Keratinocyte (primary cell): Measurements from ENCODE around the gene CDC42BPG. TPM values are rescaled to one million over a fixed set of nuclear protein-coding genes. Genes with fewer than 3 reads are reported as not detected.

ENCODE experiments used
- DNase-seq: peaks from one replicate; pipeline ENCODE4 v3.0.0-alpha.2; 2011; ENCODE audit warnings: low read depth, missing footprints, low spot score
- FAIRE-seq: peaks from 2 replicates; lab custom pipeline; 2011; peaks lifted over from hg19 to GRCh38; lab: Jason Lieb, UNC
- H2AFZ ChIP-seq: 2 replicates; pipeline ENCODE4 v1.6.0; 2012; ENCODE audit warnings: low read length, control low read depth, inconsistent platforms; ENCODE audit not compliant: control insufficient read depth
- H3K27ac ChIP-seq: 2 replicates; pipeline ENCODE4 v1.5.1; 2011; ENCODE audit warnings: low read length; ENCODE audit not compliant: control insufficient read depth, insufficient read depth
- H3K27me3 ChIP-seq: 3 replicates; pipeline ENCODE4 v1.6.0; 2011; ENCODE audit warnings: low read length; ENCODE audit not compliant: control insufficient read depth, insufficient read depth; ENCODE audit errors: extremely low read depth
- H3K36me3 ChIP-seq, 2 experiments: 2 replicates in 1 of 2; 3 replicates in 1 of 2; pipeline ENCODE4 v1.5.1; 2011; ENCODE audit warnings: low read length in 2 of 2, mild to moderate bottlenecking in 1 of 2; ENCODE audit not compliant: control insufficient read depth in 2 of 2, insufficient read depth in 2 of 2; ENCODE audit errors: extremely low read depth in 1 of 2
- H3K4me1 ChIP-seq: 3 replicates; pipeline ENCODE4 v1.5.1; 2011; ENCODE audit warnings: low read length; ENCODE audit not compliant: control insufficient read depth, insufficient read depth; ENCODE audit errors: extremely low read depth
- H3K4me2 ChIP-seq: 3 replicates; pipeline ENCODE4 v1.6.0; 2011; ENCODE audit warnings: low read depth, low read length; ENCODE audit not compliant: control insufficient read depth, insufficient read depth; ENCODE audit errors: extremely low read depth
- H3K4me3 ChIP-seq, 3 experiments: fragments of 200-600 bp in 1 of 3; sonication (generic) in 1 of 3; 2 replicates in 2 of 3; 3 replicates in 1 of 3; pipeline ENCODE4 v1.5.1; 2011 to 2016; ENCODE audit warnings: low read length in 3 of 3, mild to moderate bottlenecking in 3 of 3, control low read depth in 2 of 3, inconsistent platforms in 1 of 3, low read depth in 1 of 3, mixed read lengths in 1 of 3, mixed run types in 1 of 3, moderate library complexity in 1 of 3; ENCODE audit not compliant: control insufficient read depth in 2 of 3, insufficient read depth in 2 of 3; ENCODE audit errors: extremely low read depth in 1 of 3
- H3K79me2 ChIP-seq: 2 replicates; pipeline ENCODE4 v1.6.0; 2012; ENCODE audit warnings: low read length; ENCODE audit not compliant: control insufficient read depth, insufficient read depth
- H3K9ac ChIP-seq: 3 replicates; pipeline ENCODE4 v1.6.0; 2011; ENCODE audit warnings: low read length; ENCODE audit not compliant: control insufficient read depth, insufficient read depth; ENCODE audit errors: extremely low read depth
- H3K9me1 ChIP-seq: 3 replicates; pipeline ENCODE4 v1.6.0; 2011; ENCODE audit warnings: low read length; ENCODE audit not compliant: control insufficient read depth, insufficient read depth; ENCODE audit errors: extremely low read depth
- H3K9me3 ChIP-seq: 2 replicates; pipeline ENCODE4 v1.5.1; 2012; ENCODE audit warnings: low read depth, low read length; ENCODE audit not compliant: control insufficient read depth
- H4K20me1 ChIP-seq: 3 replicates; pipeline ENCODE4 v1.6.0; 2011; ENCODE audit warnings: low read length; ENCODE audit not compliant: control insufficient read depth, insufficient read depth; ENCODE audit errors: extremely low read depth
- EZH2 ChIP-seq: IDR thresholded peaks from one replicate; pipeline ENCODE4 v1.6.1; 2012; ENCODE audit warnings: inconsistent platforms, mild to moderate bottlenecking, low read length, moderate library complexity
- dilution Hi-C: fragments of 300-500 bp; cut with MboI; formaldehyde crosslinking; loops from one replicate; pipeline ENCODE4 v1.7.0; 2020; ENCODE audit warnings: low sequenced_read_pairs; ENCODE audit not compliant: extremely low pct_ligation_motif_present
- polyA plus RNA-seq, 5 experiments: library from polyadenylated mRNA; depleted of rRNA in 3 of 5; stranded (reverse) in 3 of 5; stranded (forward) in 1 of 5; unstranded in 1 of 5; fragments of >200 nt; gene quantifications; 1 replicate in 1 of 5; 2 replicates in 3 of 5; 3 replicates in 1 of 5; pipeline versions ENCODE4 v1.2.1 to v1.2.3, GENCODE V29; 2011 to 2012; ENCODE audit warnings: missing spikeins in 2 of 5, low read depth in 1 of 5, low replicate concordance in 1 of 5
- TF ChIP-seq, protein P1 (sequence below), 3 experiments: IDR thresholded peaks in 1 of 3; conservative IDR thresholded peaks in 1 of 3; optimal IDR thresholded peaks in 1 of 3; 2 replicates in 2 of 3; 3 replicates in 1 of 3; pipeline versions ENCODE3 to v1.5.1; 2011; ENCODE audit warnings: low read length in 3 of 3, mild to moderate bottlenecking in 3 of 3, moderate library complexity in 2 of 3, control low read depth in 1 of 3, inconsistent platforms in 1 of 3; ENCODE audit not compliant: insufficient read depth in 2 of 3; ENCODE audit errors: extremely low read depth in 1 of 3

CDC42BPG gene
- polyA plus RNA-seq, 1 donor (not counting 4 experiments of a cell fraction or from before 2014, with no cell fraction given): 2.5 TPM

DNA sequence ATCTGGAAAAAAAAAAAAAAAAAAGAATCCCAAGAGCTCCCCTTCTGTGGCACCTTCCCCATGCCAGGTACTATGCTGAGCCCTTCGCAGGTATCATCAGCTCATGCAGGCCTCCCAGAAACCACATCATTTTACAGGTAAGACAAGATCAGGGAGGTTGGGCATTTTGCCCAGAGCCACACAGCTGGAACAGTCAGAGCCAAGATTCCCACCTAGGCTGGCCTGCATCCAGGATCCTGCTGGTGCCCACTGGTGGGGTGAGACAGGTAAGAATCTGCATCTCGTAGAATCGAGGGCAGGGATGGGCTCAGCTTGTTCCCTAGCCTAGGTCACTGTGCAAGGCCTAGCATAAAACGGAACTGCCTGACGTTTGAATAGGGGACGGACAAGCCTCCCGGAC, 18.4 kb downstream of the CDC42BPG start:
- peaks cover 14 to 36% of the 10 kb centered on the region in 2 experiments for H3K36me3 ChIP-seq
- H3K4me2 ChIP-seq: no peak overlapping the region
- no peaks in the 10 kb centered on the region for H3K4me1 ChIP-seq
- no peaks in the 10 kb centered on the region for H3K9me3 ChIP-seq
- no peak overlapping the region for H3K27ac ChIP-seq
- no peak for DNase-seq
- no peak for FAIRE-seq
- H3K9me1 ChIP-seq: no peaks in the 10 kb centered on the region
- no peaks in the 10 kb centered on the region for H3K27me3 ChIP-seq
- H2AFZ ChIP-seq: no peak overlapping the region
- no peak for TF ChIP-seq EZH2
- TF ChIP-seq, protein P1, sequence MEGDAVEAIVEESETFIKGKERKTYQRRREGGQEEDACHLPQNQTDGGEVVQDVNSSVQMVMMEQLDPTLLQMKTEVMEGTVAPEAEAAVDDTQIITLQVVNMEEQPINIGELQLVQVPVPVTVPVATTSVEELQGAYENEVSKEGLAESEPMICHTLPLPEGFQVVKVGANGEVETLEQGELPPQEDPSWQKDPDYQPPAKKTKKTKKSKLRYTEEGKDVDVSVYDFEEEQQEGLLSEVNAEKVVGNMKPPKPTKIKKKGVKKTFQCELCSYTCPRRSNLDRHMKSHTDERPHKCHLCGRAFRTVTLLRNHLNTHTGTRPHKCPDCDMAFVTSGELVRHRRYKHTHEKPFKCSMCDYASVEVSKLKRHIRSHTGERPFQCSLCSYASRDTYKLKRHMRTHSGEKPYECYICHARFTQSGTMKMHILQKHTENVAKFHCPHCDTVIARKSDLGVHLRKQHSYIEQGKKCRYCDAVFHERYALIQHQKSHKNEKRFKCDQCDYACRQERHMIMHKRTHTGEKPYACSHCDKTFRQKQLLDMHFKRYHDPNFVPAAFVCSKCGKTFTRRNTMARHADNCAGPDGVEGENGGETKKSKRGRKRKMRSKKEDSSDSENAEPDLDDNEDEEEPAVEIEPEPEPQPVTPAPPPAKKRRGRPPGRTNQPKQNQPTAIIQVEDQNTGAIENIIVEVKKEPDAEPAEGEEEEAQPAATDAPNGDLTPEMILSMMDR (optimal IDR thresholded peaks at IDR 0.05 in 1 of 3, IDR thresholded peaks at IDR 0.05 in 1 of 3, conservative IDR thresholded peaks at IDR 0.05 in 1 of 3; ENCODE audit: extremely low read depth in 1 of 3, insufficient read depth in 2 of 3, low read length in 3 of 3): no peak
- no peaks in the 10 kb centered on the region for H4K20me1 ChIP-seq
- H3K79me2 ChIP-seq: no peaks in the 10 kb centered on the region
- dilution Hi-C loops: no loop called here
- no peak overlapping the region for H3K9ac ChIP-seq
- no peak overlapping the region for H3K4me3 ChIP-seq

DNA sequence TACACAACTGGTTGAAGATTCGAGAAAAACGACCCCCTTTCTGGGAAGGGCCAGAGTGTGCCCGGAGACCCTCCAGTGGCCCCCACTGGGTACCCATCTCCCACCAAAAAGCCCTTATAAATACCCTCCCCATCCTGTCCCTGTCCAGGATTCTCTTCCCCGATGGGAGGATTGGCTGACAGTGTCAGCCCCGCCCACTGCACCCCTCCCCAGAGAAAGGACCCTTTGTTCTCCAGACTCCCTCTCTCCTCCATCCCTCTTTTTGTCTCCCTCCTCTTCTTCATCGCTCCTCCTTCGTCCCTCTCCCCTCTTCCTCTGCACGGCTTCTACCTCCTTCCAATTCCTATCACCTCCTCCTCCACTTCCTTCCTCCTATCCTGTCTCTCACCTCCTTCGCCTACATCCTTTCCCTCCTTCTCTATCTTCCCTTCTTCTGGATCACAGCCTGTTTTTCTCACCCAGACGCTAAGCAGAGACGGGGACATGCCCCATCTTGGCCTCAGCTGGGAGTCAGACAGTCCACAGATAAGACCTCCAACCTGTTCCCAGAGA, 20.8 kb downstream of the CDC42BPG start:
- Histone ChIP-seq H3K9ac (no peak overlapping the region), H3K27me3 (no peaks in the 10 kb centered on the region), H3K4me2 (no peak overlapping the region), H4K20me1 (no peaks in the 10 kb centered on the region), H3K27ac (no peak overlapping the region), H2AFZ (no peak overlapping the region), H3K79me2 (no peaks in the 10 kb centered on the region), H3K9me3 (no peaks in the 10 kb centered on the region), H3K9me1 (no peaks in the 10 kb centered on the region), H3K36me3 (peaks cover 9 to 20% of the 10 kb centered on the region in 2 experiments), H3K4me1 (no peaks in the 10 kb centered on the region), H3K4me3 (no peak overlapping the region)
- no peak for FAIRE-seq
- DNase-seq: no peak
- dilution Hi-C loops: no loop called here
- TF ChIP-seq, protein P1 (optimal IDR thresholded peaks at IDR 0.05 in 1 of 3, IDR thresholded peaks at IDR 0.05 in 1 of 3, conservative IDR thresholded peaks at IDR 0.05 in 1 of 3; ENCODE audit: extremely low read depth in 1 of 3, insufficient read depth in 2 of 3, low read length in 3 of 3): no peak
- TF ChIP-seq EZH2: no peak
